Neural crest cell (in vitro differentiated cells): ENCODE measurements around the gene LATS2. TPM values are rescaled to one million over a fixed set of nuclear protein-coding genes. Genes with fewer than 3 reads are reported as not detected.

Source experiments
- DNase-seq: peaks from one replicate; pipeline ENCODE4 v3.0.0; 2021; ENCODE audit warnings: low read depth, mixed read lengths, low spot score
- H3K27ac Mint-ChIP-seq: one replicate; pipeline ENCODE4 v1.8.0; 2021; ENCODE audit warnings: mild to moderate bottlenecking, mixed read lengths; ENCODE audit not compliant: unreplicated experiment
- H3K27me3 Mint-ChIP-seq: 2 replicates; pipeline ENCODE4 v1.8.0; 2021; ENCODE audit warnings: low read depth, mild to moderate bottlenecking, mixed read lengths
- H3K36me3 Mint-ChIP-seq: 2 replicates; pipeline ENCODE4 v1.8.0; 2021; ENCODE audit warnings: low read depth, mild to moderate bottlenecking, mixed read lengths
- H3K4me1 Mint-ChIP-seq: 2 replicates; pipeline ENCODE4 v1.8.0; 2021; ENCODE audit warnings: mixed read lengths
- H3K4me3 Mint-ChIP-seq: one replicate; pipeline ENCODE4 v1.8.0; 2021; ENCODE audit warnings: mild to moderate bottlenecking, mixed read lengths
- H3K9me3 Mint-ChIP-seq: 2 replicates; pipeline ENCODE4 v1.8.0; 2021; ENCODE audit warnings: mixed read lengths
- CTCF ChIP-seq: fragments of 200-600 bp; sonication (generic); conservative IDR thresholded peaks from 2 replicates; pipeline ENCODE4 v1.5.0; 2021; ENCODE audit warnings: antibody characterized with exemption, mild to moderate bottlenecking
- total RNA-seq: library from RNA; stranded (reverse); gene quantifications from 2 replicates; pipeline ENCODE4 v1.2.1, GENCODE V29; 2021

Gene LATS2
- total RNA-seq, 1 donor from 2014 or later, result 26.2 TPM

- no peak for TF ChIP-seq CTCF
- H3K9me3 Mint-ChIP-seq, result no peaks in the 10 kb centered on the region
- no peaks in the 10 kb centered on the region for H3K27me3 Mint-ChIP-seq
- DNase-seq, result no peak
- no peak overlapping the region for H3K27ac Mint-ChIP-seq
- H3K4me3 Mint-ChIP-seq, result peak overlapping the region; percentile 82
- no peaks in the 10 kb centered on the region for H3K36me3 Mint-ChIP-seq
- peaks cover 35% of the 10 kb centered on the region for H3K4me1 Mint-ChIP-seq
Measured at GRCh38 chr13:21058361-21058760, 3.0 kb downstream of the LATS2 start.

DNA sequence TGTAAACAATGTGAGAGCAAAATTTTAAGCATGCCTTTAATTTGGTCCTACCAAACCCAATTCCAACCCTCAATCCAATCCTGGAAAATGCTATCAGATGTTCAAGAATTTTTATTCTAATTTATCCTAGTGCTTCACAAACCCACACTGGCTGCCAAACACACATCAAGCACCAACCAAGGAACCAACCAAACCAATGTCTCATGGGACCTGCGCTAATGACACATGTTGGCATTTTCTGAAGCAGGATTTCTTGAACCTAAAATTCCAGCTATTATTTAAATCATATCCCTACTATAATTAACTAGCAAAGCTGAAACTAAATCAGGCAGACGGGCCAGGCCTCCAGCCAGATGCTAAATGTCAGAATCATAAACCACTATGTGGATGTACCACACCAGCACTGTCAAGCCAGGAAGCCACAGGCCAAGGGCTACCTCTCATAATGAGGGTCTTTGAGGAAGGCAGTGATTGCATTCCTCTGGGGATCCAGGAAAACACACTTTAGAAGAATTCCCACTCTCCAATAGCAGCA, 5.8 kb downstream of the LATS2 start:
- Mint-ChIP-seq H3K4me1 (peaks cover 33% of the 10 kb centered on the region), H3K4me3 (peak overlapping the region; percentile 8), H3K27me3 (no peaks in the 10 kb centered on the region), H3K9me3 (no peaks in the 10 kb centered on the region), H3K36me3 (no peaks in the 10 kb centered on the region), H3K27ac (no peak overlapping the region)
- no peak for DNase-seq
- no peak for TF ChIP-seq CTCF

DNA sequence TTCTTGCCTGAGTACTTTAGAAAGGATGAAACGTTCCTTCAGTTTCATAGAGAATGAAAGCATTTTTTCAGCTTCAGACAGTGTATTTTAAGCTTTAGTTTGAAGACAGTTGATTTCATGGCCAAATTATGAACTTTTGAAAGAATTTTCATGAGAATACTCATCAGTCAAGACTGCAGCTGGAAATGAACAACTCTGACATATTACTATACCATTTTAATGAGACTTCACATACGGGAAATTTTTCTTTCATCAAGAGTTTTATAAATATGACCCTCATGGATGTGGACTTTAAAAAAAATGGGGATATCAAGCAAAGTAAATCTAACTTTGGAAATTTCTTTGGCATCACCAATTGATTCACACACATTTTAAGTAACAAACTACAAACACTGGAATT, 6.4 kb downstream of the LATS2 start:
- Mint-ChIP-seq H3K4me3 (no peak overlapping the region), H3K4me1 (peaks cover 33% of the 10 kb centered on the region), H3K27ac (no peak overlapping the region), H3K27me3 (no peaks in the 10 kb centered on the region), H3K9me3 (no peaks in the 10 kb centered on the region), H3K36me3 (no peaks in the 10 kb centered on the region)
- no peak for DNase-seq
- TF ChIP-seq CTCF, result no peak

DNA sequence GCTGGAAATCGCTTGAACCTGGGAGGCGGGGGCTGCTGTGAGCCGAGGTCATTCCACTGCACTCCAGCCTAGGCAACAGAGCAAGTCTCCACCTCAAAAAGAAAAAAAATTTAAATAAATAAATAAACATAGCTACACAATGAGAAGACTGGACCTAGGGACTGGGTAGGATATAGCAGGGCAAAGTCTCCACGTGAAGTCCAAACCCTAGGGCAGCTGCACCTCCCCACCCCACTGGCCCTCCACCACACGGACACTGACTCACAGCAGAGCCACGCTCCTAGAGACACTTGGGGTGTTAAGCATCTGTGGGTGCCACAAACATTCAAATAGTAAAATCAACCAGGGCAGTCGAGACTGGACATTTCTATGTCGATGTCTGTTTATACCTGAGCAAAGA, 7.1 kb downstream of the LATS2 start:
- H3K36me3 Mint-ChIP-seq, result no peaks in the 10 kb centered on the region
- no peak for TF ChIP-seq CTCF
- no peaks in the 10 kb centered on the region for H3K27me3 Mint-ChIP-seq
- peaks cover 33% of the 10 kb centered on the region for H3K4me1 Mint-ChIP-seq
- H3K9me3 Mint-ChIP-seq, result no peaks in the 10 kb centered on the region
- no peak overlapping the region for H3K4me3 Mint-ChIP-seq
- no peak for DNase-seq
- H3K27ac Mint-ChIP-seq, result no peak overlapping the region

- Mint-ChIP-seq H3K27me3 (no peaks in the 10 kb centered on the region), H3K9me3 (no peaks in the 10 kb centered on the region), H3K4me3 (no peak overlapping the region), H3K4me1 (peaks cover 26% of the 10 kb centered on the region), H3K36me3 (no peaks in the 10 kb centered on the region), H3K27ac (peak overlapping the region; percentile 65)
- no peak for DNase-seq
- TF ChIP-seq CTCF, result no peak
Measured at GRCh38 chr13:21053231-21053630, 8.2 kb downstream of the LATS2 start.

GRCh38 chr13:21051675-21052074, 9.7 kb downstream of the LATS2 start:
- Mint-ChIP-seq H3K27ac (no peak overlapping the region), H3K4me1 (peaks cover 12% of the 10 kb centered on the region)
- TF ChIP-seq CTCF, result no peak

More at GRCh38 chr13:21051675-21052074, 9.7 kb downstream of the LATS2 start:
- no peaks in the 10 kb centered on the region for H3K27me3 Mint-ChIP-seq
- DNase-seq, result no peak
- H3K4me3 Mint-ChIP-seq, result no peak overlapping the region
- H3K36me3 Mint-ChIP-seq, result no peaks in the 10 kb centered on the region
- H3K9me3 Mint-ChIP-seq, result no peaks in the 10 kb centered on the region
